Tibial nerve (tissue), 3 donors: ENCODE results near the gene ATPAF2.

ENCODE experiments used
- CTCF ChIP-seq, 5 experiments: fragments of 200-600 bp in 3 of 5; fragments of 450-650 bp in 2 of 5; sonication (generic) in 3 of 5; IDR thresholded peaks; one replicate each; pipeline ENCODE4 v1.5.1; 2016 to 2019; ENCODE audit warnings: antibody characterized with exemption in 5 of 5, mild to moderate bottlenecking in 3 of 5, moderate library complexity in 2 of 5
- POLR2A ChIP-seq, 2 donors: fragments of 450-650 bp; IDR thresholded peaks; one replicate each; pipeline ENCODE4 v1.6.1; 2017; ENCODE audit warnings: antibody characterized with exemption in 2 of 2, mild to moderate bottlenecking in 2 of 2, moderate library complexity in 2 of 2

- TF ChIP-seq POLR2A (IDR thresholded peaks at IDR 0.05) (no peak), CTCF (IDR thresholded peaks at IDR 0.05) (no peak)
Measured at GRCh38 chr17:18042983-18043382, 4.0 kb upstream of the ATPAF2 start.
